Measurements from ENCODE around the gene TGFBR3.

TGFBR3 gene

DNA sequence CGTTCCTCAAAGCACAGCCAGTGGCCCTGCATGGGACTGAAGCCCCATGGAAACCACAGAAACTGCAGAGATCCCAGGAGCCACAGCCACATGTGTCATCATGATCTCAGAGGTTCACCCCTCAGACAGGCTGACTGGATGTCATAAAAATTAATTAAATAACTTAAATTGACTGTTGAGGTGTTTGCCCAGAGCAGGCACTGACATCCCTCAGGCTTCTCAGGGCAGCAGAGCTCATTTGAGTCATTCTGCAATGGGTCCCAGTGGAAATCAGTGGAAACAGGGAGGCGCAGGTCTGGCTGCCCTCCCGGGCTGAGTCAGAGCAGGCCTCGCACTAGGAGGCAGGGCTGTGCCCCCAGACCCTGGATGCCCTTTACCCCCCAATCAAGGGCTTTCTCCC lies 250.2 kb downstream of the TGFBR3 start:
- no peak for DNase-seq (ENCODE audit: low read depth)

DNA sequence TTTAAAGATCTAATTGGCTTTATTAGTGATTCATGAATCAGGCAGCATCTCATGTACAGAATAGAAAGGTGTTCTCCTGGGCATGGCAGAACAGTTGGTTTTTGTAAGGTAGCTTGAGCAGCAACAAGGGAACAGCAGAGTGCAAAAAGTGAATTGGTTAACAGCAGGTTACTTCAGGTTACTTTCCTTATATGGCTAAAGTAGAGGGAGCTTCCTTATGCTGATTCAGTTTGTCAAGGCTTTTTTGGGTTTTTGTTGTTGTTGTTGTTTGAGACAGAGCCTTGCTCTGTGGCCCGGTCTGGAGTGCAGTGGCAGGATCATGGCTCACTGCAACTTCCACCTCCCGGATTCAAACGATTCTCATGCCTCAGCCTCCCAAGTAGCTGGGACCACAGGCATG lies 252.5 kb downstream of the TGFBR3 start:
- no peak for DNase-seq (ENCODE audit: low read depth)

DNA sequence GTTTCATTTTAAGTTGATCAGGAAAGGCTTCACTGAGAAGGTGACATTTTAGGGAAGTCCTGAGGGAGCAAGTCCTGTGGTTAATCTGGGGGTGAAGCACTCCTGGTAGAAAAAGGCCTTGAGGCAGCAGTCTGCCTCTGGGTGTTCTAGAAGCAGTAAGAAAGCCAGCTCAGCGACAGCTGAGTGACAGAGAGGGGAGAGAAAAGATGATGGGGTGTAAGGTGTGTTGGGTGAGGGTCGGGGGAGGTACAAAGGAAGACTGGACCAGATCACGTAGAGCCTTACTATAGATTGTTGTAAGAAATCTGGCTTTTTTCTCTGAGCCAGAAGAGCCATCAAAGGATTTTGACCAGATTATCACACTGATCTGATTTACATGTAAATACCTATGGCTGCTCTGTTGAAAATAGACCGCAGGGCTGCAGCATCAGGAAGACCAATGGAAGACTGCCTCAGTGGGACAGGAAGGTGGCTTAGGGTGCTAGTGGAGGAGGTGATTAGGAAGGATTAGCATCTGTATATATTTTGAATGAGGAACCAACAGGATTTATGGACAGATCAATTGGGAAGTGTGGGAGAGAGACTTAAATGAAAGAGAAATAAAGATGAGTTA lies 254.1 kb downstream of the TGFBR3 start:
- DNase-seq (ENCODE audit: low read depth) = no peak

DNA sequence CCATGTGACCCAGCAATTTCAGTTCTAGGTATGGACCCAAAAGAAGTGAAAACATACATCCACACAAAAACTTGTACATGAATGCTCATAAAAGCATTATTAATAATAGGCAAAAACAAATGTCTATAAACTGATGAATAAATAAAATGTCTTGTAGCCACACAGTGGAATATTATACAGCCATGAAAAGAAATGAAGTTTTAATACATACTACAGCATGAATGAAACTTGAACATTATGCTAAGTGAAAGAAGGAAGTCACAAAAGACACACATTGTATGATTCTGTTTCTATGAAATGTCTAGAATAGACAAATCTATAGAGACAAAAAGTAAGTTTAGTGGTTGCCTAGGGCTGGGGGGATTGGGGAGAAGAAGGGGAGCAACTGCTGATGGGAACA lies 255.1 kb downstream of the TGFBR3 start:
- DNase-seq (ENCODE audit: low read depth) = no peak
